ENCODE results near the gene CCL26.
"Not testable (repeated sequence)": the region's sequence is repeated elsewhere in the genome, so short reads cannot be mapped to it uniquely, and the experiment has no call there.

The CCL26 gene

GRCh38 chr7:75772081-75773077 lies at the start of gene CCL26:
TSS of gene CCL26 (minus strand) at chr7:75772211. CDS start at chr7:75772176, 35 bp downstream.
- DNase-seq, result no peak

GRCh38 chr7:75820688-75821087 lies 48.7 kb upstream of the CCL26 start:
- DNase-seq, result no peak

DNA sequence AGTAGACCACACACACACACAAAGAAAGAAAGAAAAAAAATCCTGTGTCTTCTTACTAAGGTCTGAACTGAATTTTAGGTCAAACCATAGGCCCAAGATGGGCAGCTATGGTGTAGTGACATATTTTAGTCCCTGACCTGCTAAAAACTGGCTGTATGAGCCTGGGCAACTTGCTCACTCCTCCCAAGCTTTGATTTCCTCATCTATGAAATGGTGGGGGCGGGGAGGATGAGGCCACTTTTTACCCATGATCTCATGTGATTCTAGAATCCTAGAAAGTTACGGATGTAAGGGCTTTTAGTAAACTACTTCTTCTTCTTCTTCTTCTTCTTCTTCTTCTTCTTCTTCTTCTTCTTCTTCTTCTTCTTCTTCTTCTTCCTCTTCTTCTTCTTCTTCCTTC lies 47.7 kb upstream of the CCL26 start:
- DNase-seq, result no peak

DNA sequence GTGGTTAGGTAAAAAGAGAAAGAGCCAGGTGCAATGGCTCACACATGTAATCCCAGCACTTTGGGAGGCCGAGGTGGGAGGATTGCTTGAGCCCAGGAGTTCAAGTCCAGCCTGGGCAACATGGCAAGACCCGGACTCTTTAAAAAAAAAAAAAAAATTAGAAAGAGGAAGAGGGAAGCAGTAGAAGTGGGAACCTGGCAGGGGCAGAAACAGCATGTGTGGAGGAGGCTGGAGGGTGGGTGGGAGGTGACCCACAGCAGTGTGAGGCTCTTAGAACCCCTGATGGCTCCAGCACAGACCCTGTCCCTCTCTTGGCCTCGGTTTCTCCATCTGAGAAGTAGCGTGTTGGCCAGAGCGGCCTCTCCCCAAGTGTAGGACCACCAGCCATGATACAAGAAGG lies 46.5 kb upstream of the CCL26 start:
- no peak for DNase-seq

DNA sequence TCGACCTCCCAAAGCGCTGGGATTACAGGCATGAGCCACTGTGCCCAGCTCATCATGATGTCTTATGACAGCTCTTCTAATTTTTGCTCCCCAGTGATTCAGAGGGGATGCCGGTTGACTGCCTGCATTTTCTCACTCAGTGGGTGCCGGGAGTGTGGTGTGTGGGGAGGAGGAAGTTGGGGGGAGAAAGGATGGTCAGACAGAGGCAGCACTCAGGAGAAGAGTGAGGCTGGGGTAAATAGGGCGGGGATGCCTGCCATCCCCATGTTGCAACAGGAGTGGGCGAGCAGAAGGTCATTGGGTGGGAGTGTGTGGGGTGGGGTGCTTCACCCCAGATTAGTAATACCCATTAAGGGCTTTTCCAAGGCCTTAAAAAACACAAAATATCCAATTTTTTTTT lies 45.1 kb upstream of the CCL26 start:
- DNase-seq, result no peak

- peak; percentile 56 for DNase-seq
Observed at GRCh38 chr7:75815418-75816064, 43.5 kb upstream of the CCL26 start.

- DNase-seq, result no peak
Observed at GRCh38 chr7:75814407-75814947, 42.5 kb upstream of the CCL26 start.

- no peak for DNase-seq
Observed at GRCh38 chr7:75813781-75814236, 41.8 kb upstream of the CCL26 start, which contains the start of gene CCL24. TSS of gene CCL24 (minus strand) at chr7:75813806. CDS start at chr7:75813715, 91 bp downstream.

GRCh38 chr7:75813084-75813483 lies 41.1 kb upstream of the CCL26 start:
- no peak for DNase-seq

DNA sequence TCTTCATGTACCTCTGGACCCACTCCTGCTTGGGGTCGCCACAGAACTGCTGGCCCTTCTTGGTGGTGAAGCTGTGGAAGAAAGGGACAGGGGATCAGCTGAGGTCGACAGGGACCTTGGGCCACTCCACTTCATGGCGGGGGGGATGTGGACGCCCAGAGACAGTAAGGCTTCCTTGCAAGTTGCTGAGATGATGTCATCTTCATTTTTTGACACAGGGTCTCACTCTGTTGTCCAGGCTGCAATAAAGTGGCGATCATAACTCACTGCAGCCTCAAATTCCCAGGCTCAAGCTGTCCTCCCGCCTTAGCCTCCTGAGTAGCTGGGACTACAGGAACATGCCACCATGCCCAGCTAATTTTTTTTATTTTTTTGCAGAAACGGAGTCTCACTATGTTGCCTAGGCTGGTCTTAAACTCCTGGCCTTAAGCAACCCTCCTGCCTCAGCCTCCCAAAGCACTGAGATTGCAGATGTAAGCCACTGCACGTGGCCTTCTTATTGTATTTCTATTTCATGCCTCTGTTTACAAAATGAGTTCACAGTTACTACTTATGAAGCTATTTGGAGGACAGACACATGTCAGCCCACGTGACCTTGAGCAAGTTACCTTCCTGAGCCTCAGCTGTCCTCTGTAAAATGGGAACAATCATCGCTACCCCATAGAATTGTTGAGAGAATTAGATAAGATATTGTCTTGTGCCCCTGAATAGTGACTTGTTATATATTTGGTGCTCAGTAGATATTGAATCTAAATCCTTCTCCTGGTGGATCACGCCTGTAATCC lies 40.1 kb upstream of the CCL26 start:
- DNase-seq, result no peak

DNA sequence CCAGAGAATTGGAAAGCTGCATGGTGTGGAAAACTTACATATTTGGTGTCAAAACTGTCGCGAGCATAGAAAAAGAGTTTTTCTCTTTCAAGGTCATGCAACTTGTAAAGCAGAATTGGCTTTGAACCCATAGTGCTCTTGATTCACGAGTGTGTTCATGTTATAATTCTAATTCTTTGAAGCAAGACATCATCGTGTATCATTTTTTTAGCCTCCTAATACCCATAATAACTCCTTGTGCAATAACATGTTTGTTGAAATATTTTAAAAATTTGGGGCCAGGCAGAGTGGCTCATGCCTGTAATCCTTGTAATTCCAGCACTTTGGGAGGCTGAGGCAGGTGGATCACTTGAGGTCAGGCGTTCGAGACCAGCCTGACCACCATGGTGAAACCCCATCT lies 37.4 kb upstream of the CCL26 start:
- no peak for DNase-seq

DNA sequence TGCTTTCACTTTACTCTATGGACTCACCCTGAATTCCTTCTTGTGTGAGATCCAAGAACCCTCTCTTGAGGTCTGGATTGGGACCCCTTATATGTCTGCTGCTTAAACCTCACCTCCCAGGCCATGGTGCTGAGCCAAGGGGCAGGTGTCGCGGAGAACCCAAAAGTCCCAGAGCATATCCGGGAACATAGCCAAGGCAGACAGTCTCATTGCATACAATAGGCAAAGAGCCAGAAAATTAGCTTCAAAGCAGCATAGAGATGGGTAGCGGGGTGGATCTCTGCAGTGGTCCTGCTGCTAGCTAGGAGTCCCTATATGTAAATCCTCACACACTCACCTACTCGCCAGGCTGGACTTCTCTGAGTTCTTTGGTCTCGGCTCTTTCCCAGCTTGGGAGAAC lies 36.1 kb upstream of the CCL26 start:
- no peak for DNase-seq

GRCh38 chr7:75807452-75807851 lies 35.4 kb upstream of the CCL26 start:
- DNase-seq, result no peak

DNA sequence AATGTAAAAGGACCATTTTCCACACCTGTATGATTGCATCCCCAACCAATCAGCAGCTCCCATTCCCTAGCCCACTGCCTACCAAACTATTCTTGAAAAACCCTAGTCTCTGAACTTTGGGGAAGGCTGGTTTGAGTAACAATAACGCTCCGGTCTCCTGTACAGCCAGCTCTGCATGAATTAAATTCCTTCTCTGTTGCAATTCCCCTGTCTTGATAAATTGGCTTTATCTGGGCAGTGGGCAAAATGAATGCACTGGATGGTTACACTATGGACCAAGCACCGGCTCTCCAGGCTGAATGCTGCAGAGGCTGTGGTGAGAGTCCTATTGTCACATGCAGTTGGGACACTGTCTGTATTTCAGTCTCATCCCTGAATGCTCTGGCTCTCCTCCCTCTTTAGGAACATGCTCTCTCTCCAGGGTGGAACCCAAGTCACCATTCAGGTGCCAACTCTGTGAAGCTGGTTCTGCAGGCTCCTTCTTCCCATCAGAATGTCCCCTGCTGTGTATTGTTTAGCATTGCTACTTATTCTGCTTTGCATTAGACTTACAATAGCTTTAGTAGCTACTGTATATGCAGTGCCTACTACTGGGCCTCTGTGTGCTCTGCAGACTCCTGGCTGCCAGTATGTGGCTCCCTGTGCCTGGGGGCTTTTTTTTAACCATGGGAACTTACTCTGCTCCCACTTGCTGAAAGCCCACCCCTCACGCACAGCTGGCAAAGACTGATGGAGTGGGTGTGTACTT lies 34.7 kb upstream of the CCL26 start:
- DNase-seq, result no peak

DNA sequence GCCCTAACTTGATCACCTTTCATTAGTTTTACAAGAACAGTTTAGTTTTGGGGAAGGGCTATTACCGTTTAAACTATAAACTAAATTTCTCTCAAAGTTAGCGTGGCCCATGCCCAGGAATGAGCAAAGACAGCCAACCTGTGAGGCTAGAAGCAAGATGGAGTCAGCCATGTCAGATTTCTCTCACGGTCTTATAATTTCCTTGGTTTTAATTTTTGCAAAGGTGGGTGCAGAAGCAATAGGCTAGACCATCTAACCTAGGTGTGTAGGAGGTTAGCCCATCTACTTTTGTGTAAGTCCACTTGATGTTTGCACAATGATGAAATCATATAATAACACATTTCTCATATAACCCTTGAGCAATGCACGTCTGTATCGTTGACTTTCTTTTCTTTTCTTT lies 32.7 kb upstream of the CCL26 start:
- DNase-seq, result no peak

- DNase-seq, result no peak
Observed at GRCh38 chr7:75804004-75804403, 32.0 kb upstream of the CCL26 start.

GRCh38 chr7:75802552-75802821 lies 30.5 kb upstream of the CCL26 start:
- DNase-seq, result no peak

DNA sequence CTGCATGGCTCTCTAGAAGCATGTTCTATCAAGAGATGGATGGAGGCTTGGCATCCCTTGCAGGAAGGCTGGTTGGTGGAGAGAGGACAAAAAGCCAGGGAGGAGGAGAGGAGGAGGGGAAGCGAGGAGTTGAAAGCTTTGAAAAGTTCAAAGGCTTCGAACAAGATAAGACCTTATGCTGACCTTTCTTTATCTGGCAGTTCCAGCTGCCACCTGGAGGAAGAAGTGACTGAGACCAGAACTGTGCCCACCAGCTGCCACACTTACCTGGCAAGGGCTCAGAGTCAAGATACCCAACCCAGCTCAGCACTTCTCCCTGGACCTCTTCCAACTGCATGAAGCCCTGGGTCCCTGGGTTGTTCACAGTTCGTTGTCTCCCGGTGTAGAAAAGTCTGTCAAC lies 26.8 kb upstream of the CCL26 start:
- DNase-seq, result no peak

- DNase-seq, result no peak
Observed at GRCh38 chr7:75796420-75796819, 24.4 kb upstream of the CCL26 start.

- no peak for DNase-seq
Observed at GRCh38 chr7:75795831-75796285, 23.8 kb upstream of the CCL26 start.

DNA sequence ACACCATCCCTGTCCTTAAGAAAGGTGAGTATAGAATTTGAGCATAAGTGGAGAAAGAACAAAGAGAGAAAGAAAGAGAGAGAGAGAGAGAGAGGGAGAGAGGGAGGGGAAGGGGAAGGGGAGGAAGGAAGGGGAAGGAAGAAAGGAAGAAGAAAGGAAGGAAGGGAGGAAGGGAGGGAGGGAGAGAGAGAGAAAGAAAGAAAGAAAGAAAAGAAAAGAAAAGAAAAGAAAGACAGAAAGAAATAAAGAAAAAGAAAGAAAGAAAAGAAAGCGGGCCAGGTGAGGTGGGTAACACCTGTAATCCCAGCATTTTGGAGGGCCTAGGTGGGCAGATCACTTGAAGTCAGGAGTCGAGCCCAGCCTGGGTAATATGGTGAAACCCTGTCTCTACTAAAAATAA lies 21.7 kb upstream of the CCL26 start:
- no peak for DNase-seq

GRCh38 chr7:75792567-75792966 lies 20.6 kb upstream of the CCL26 start:
- DNase-seq, result not testable (repeated sequence)

Measured in NCI-H1417 treated with DMSO at 0.1 percent for 48 hours (cell line).